Measurements from ENCODE around the gene PRKAG1. TPM values are rescaled to one million over a fixed set of nuclear protein-coding genes. Genes with fewer than 3 reads are reported as not detected.

The PRKAG1 gene
- total and polyA plus RNA-seq, 4 donors: 15.5 to 31.5 (median 20.9) TPM

GRCh38 chr12:48991247-48992050 lies 27.1 kb downstream of the PRKAG1 start (continued):
- no peak for TF ChIP-seq ZBTB33 (IDR thresholded peaks at IDR 0.05)

- H3K9me3 ChIP-seq (ENCODE audit: control insufficient read depth in 4 of 4, low read length in 3 of 4): no peaks in the 10 kb centered on the region
- no peak for DNase-seq (ENCODE audit: low spot score)
- H3K9ac ChIP-seq (ENCODE audit: low read depth in 1 of 2, low read length in 2 of 2): no peak overlapping the region
- TF ChIP-seq RAD21 (IDR thresholded peaks at IDR 0.05) (no peak), RXRA (IDR thresholded peaks at IDR 0.05) (no peak), FOXA2 (IDR thresholded peaks at IDR 0.05) (no peak), TAF1 (conservative IDR thresholded peaks at IDR 0.05) (no peak), HNF4A (conservative IDR thresholded peaks at IDR 0.05) (no peak), GABPA (IDR thresholded peaks at IDR 0.05 in 1 of 2, conservative IDR thresholded peaks at IDR 0.05 in 1 of 2) (no peak), ZBTB33 (IDR thresholded peaks at IDR 0.05) (no peak), NR2F2 (IDR thresholded peaks at IDR 0.05) (no peak), YY1 (IDR thresholded peaks at IDR 0.05) (no peak), ATF3 (IDR thresholded peaks at IDR 0.05) (no peak), REST (IDR thresholded peaks at IDR 0.05) (no peak), FOXA1 (IDR thresholded peaks at IDR 0.05) (no peak), CTCF (IDR thresholded peaks at IDR 0.05; ENCODE audit: low read depth, low read length, missing input control) (no peak), HNF4G (IDR thresholded peaks at IDR 0.05) (no peak), MAX (IDR thresholded peaks at IDR 0.05) (no peak), JUND (IDR thresholded peaks at IDR 0.05) (no peak), EGR1 (IDR thresholded peaks at IDR 0.05; ENCODE audit: low read depth in 2 of 2) (no peak), SP1 (IDR thresholded peaks at IDR 0.05) (no peak)
- H3K36me3 ChIP-seq (ENCODE audit: control insufficient read depth in 4 of 4, insufficient read depth in 3 of 4, low read depth in 1 of 4, low read length in 3 of 4): no peaks in the 10 kb centered on the region
- H3K27ac ChIP-seq (ENCODE audit: low read depth in 1 of 2, low read length in 2 of 2): no peak overlapping the region
- H3K4me1 ChIP-seq (ENCODE audit: control insufficient read depth in 4 of 4, insufficient read depth in 4 of 4, low read length in 3 of 4): peaks cover 0 to 10% (median 4%) of the 10 kb centered on the region in 4 donors
- no peak overlapping the region for H3K4me3 ChIP-seq (ENCODE audit: low read depth in 1 of 3, low read length in 3 of 3)
- H3K27me3 ChIP-seq (ENCODE audit: control insufficient read depth in 4 of 4, insufficient read depth in 4 of 4, low read length in 3 of 4): peaks cover 0 to 6% (median 2%) of the 10 kb centered on the region in 4 donors
Observed at GRCh38 chr12:48990552-48990951, 28.0 kb downstream of the PRKAG1 start.

Data from liver (tissue), 9 donors.